NB4 (cell line): ENCODE results near the gene FANCG.

ENCODE experiments used
- DNase-seq: peaks from one replicate; pipeline ENCODE4 v3.0.0; 2010; ENCODE audit warnings: low read depth
- H3K4me3 ChIP-seq: one replicate; pipeline ENCODE4 v1.5.1; 2011; ENCODE audit warnings: mild to moderate bottlenecking, low read depth, low read length, moderate library complexity
- CTCF ChIP-seq: IDR thresholded peaks from one replicate; pipeline ENCODE4 v1.5.1; 2012; ENCODE audit warnings: low read depth, low read length
- MYC ChIP-seq: IDR thresholded peaks from 2 replicates; pipeline ENCODE4 v1.6.1; 2011; ENCODE audit warnings: low read depth, low read length
- POLR2A ChIP-seq: IDR thresholded peaks from 2 replicates; pipeline ENCODE4 v1.6.1; 2011; ENCODE audit warnings: mild to moderate bottlenecking; ENCODE audit not compliant: insufficient read length; ENCODE audit errors: extremely low read depth
- TF ChIP-seq, protein P1 (sequence below): IDR thresholded peaks from 2 replicates; pipeline ENCODE4 v1.6.1; 2011; ENCODE audit warnings: low read depth, low read length

Gene FANCG

GRCh38 chr9:35070823-35071813 is 8.6 kb downstream of the FANCG start:
- DNase-seq, result peak; percentile 50
- TF ChIP-seq, protein P1, sequence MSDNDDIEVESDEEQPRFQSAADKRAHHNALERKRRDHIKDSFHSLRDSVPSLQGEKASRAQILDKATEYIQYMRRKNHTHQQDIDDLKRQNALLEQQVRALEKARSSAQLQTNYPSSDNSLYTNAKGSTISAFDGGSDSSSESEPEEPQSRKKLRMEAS, result no peak
- TF ChIP-seq MYC (no peak), POLR2A (no peak), CTCF (no peak)
- peak overlapping the region; percentile 70 for H3K4me3 ChIP-seq

- H3K4me3 ChIP-seq, result peak overlapping the region; percentile 70
- TF ChIP-seq MYC (no peak), CTCF (no peak), POLR2A (no peak)
- TF ChIP-seq, protein P1, result no peak
- DNase-seq, result no peak
Observed at GRCh38 chr9:35069020-35069419, 10.7 kb downstream of the FANCG start.

DNA sequence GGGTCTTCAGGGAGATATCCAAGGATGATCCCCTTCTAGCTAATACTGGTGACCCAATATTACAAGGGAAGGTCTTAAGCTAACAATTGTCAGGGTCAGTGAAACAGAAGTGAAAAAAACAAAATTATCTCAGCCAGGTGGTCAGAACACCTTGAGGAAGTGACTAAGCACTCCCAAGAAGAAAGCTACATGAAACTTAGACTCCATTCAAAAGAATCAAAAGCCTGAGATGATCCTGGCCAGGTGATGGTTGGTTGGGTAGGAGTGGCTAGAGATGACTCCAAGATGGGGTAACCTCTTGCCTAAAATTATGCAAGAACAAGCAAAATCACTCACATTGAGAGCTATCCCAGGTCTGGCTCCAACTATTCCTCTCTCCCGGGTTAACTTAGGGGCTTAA is 12.7 kb downstream of the FANCG start:
- DNase-seq, result no peak
- TF ChIP-seq POLR2A, result no peak
- no peak for TF ChIP-seq CTCF
- H3K4me3 ChIP-seq, result no peak overlapping the region

DNA sequence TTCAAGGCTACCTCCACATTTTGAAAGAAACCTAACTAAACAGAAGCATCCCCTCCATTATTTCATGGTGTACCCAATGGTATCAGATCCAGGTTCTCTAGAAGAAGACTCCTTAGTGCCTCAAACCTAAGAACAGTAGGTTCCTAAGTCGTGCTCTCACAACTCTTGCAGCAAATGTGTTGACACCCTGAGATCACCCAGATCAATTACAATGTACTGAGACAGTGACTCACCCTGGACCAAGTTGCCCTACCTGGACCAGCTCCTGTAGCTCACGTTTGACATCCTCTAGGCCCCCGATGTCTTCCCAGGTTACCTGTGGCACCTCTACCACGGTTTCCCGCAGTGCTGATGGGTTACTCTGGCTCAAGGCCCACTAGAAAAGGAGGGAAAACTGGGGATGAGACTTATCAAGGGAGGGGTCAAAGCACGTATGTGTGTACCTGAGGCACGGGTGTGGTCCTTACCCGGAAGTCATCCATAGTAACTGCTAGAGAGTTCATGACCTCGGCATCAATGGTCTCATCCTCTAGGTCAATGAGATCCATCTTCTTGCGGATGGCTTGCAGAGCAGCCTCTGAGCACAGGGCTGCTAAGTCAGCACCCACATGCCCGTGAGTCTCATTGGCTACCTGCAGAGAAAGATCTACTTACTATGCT is 19.1 kb downstream of the FANCG start:
- DNase-seq, result no peak
- no peak overlapping the region for H3K4me3 ChIP-seq
- TF ChIP-seq, protein P1, result no peak
- no peak for TF ChIP-seq POLR2A

- TF ChIP-seq, protein P1, result no peak
- TF ChIP-seq POLR2A (no peak), MYC (no peak), CTCF (no peak)
- no peak for DNase-seq
Observed at GRCh38 chr9:35059438-35059837, 20.3 kb downstream of the FANCG start.

DNA sequence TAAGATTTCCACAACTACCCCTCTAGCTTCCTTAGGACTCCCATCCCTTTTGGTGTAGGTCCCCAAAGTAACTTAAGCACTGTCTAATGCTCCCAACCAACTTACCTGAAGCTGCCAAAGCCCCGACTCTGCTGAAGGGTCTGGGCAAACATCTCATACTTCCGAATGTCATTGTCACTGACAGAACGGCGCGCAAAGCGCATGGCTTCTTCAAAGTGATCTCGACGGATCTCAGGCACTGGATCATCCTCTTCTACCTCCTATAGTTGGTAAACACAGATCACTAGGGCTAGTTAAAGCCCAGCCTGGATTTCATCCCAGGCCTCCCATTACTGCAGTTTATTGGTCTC is 22.5 kb downstream of the FANCG start:
- no peak for TF ChIP-seq POLR2A
- no peak for TF ChIP-seq CTCF
- TF ChIP-seq, protein P1, result no peak
- no peak for DNase-seq
- no peak overlapping the region for H3K4me3 ChIP-seq

More at GRCh38 chr9:35059438-35059837, 20.3 kb downstream of the FANCG start:
- no peak overlapping the region for H3K4me3 ChIP-seq
